Keratinocyte (primary cell): ENCODE data around the gene DNASE1. TPM values are rescaled to one million over a fixed set of nuclear protein-coding genes. Genes with fewer than 3 reads are reported as not detected.

Experiments
- DNase-seq: peaks from one replicate; pipeline ENCODE4 v3.0.0-alpha.2; 2011; ENCODE audit warnings: low read depth, missing footprints, low spot score
- FAIRE-seq: peaks from 2 replicates; lab custom pipeline; 2011; peaks lifted over from hg19 to GRCh38; lab: Jason Lieb, UNC
- H2AFZ ChIP-seq: 2 replicates; pipeline ENCODE4 v1.6.0; 2012; ENCODE audit warnings: low read length, control low read depth, inconsistent platforms; ENCODE audit not compliant: control insufficient read depth
- H3K27ac ChIP-seq: 2 replicates; pipeline ENCODE4 v1.5.1; 2011; ENCODE audit warnings: low read length; ENCODE audit not compliant: control insufficient read depth, insufficient read depth
- H3K27me3 ChIP-seq: 3 replicates; pipeline ENCODE4 v1.6.0; 2011; ENCODE audit warnings: low read length; ENCODE audit not compliant: control insufficient read depth, insufficient read depth; ENCODE audit errors: extremely low read depth
- H3K36me3 ChIP-seq, 2 experiments: 2 replicates in 1 of 2; 3 replicates in 1 of 2; pipeline ENCODE4 v1.5.1; 2011; ENCODE audit warnings: low read length in 2 of 2, mild to moderate bottlenecking in 1 of 2; ENCODE audit not compliant: control insufficient read depth in 2 of 2, insufficient read depth in 2 of 2; ENCODE audit errors: extremely low read depth in 1 of 2
- H3K4me1 ChIP-seq: 3 replicates; pipeline ENCODE4 v1.5.1; 2011; ENCODE audit warnings: low read length; ENCODE audit not compliant: control insufficient read depth, insufficient read depth; ENCODE audit errors: extremely low read depth
- H3K4me2 ChIP-seq: 3 replicates; pipeline ENCODE4 v1.6.0; 2011; ENCODE audit warnings: low read depth, low read length; ENCODE audit not compliant: control insufficient read depth, insufficient read depth; ENCODE audit errors: extremely low read depth
- H3K4me3 ChIP-seq, 3 experiments: fragments of 200-600 bp in 1 of 3; sonication (generic) in 1 of 3; 2 replicates in 2 of 3; 3 replicates in 1 of 3; pipeline ENCODE4 v1.5.1; 2011 to 2016; ENCODE audit warnings: low read length in 3 of 3, mild to moderate bottlenecking in 3 of 3, control low read depth in 2 of 3, inconsistent platforms in 1 of 3, low read depth in 1 of 3, mixed read lengths in 1 of 3, mixed run types in 1 of 3, moderate library complexity in 1 of 3; ENCODE audit not compliant: control insufficient read depth in 2 of 3, insufficient read depth in 2 of 3; ENCODE audit errors: extremely low read depth in 1 of 3
- H3K79me2 ChIP-seq: 2 replicates; pipeline ENCODE4 v1.6.0; 2012; ENCODE audit warnings: low read length; ENCODE audit not compliant: control insufficient read depth, insufficient read depth
- H3K9ac ChIP-seq: 3 replicates; pipeline ENCODE4 v1.6.0; 2011; ENCODE audit warnings: low read length; ENCODE audit not compliant: control insufficient read depth, insufficient read depth; ENCODE audit errors: extremely low read depth
- H3K9me1 ChIP-seq: 3 replicates; pipeline ENCODE4 v1.6.0; 2011; ENCODE audit warnings: low read length; ENCODE audit not compliant: control insufficient read depth, insufficient read depth; ENCODE audit errors: extremely low read depth
- H3K9me3 ChIP-seq: 2 replicates; pipeline ENCODE4 v1.5.1; 2012; ENCODE audit warnings: low read depth, low read length; ENCODE audit not compliant: control insufficient read depth
- H4K20me1 ChIP-seq: 3 replicates; pipeline ENCODE4 v1.6.0; 2011; ENCODE audit warnings: low read length; ENCODE audit not compliant: control insufficient read depth, insufficient read depth; ENCODE audit errors: extremely low read depth
- EZH2 ChIP-seq: IDR thresholded peaks from one replicate; pipeline ENCODE4 v1.6.1; 2012; ENCODE audit warnings: inconsistent platforms, mild to moderate bottlenecking, low read length, moderate library complexity
- dilution Hi-C: fragments of 300-500 bp; cut with MboI; formaldehyde crosslinking; loops from one replicate; pipeline ENCODE4 v1.7.0; 2020; ENCODE audit warnings: low sequenced_read_pairs; ENCODE audit not compliant: extremely low pct_ligation_motif_present
- polyA plus RNA-seq, 5 experiments: library from polyadenylated mRNA; depleted of rRNA in 3 of 5; stranded (reverse) in 3 of 5; stranded (forward) in 1 of 5; unstranded in 1 of 5; fragments of >200 nt; gene quantifications; 1 replicate in 1 of 5; 2 replicates in 3 of 5; 3 replicates in 1 of 5; pipeline versions ENCODE4 v1.2.1 to v1.2.3, GENCODE V29; 2011 to 2012; ENCODE audit warnings: missing spikeins in 2 of 5, low read depth in 1 of 5, low replicate concordance in 1 of 5
- TF ChIP-seq, protein P1 (sequence below), 3 experiments: IDR thresholded peaks in 1 of 3; conservative IDR thresholded peaks in 1 of 3; optimal IDR thresholded peaks in 1 of 3; 2 replicates in 2 of 3; 3 replicates in 1 of 3; pipeline versions ENCODE3 to v1.5.1; 2011; ENCODE audit warnings: low read length in 3 of 3, mild to moderate bottlenecking in 3 of 3, moderate library complexity in 2 of 3, control low read depth in 1 of 3, inconsistent platforms in 1 of 3; ENCODE audit not compliant: insufficient read depth in 2 of 3; ENCODE audit errors: extremely low read depth in 1 of 3

The DNASE1 gene
- polyA plus RNA-seq, 1 donor (not counting 4 experiments of a cell fraction or from before 2014, with no cell fraction given), result 5.2 TPM

GRCh38 chr16:3640207-3640606 lies 14.3 kb upstream of the DNASE1 start:
- dilution Hi-C loops, result no loop called here
- FAIRE-seq, result no peak

DNA sequence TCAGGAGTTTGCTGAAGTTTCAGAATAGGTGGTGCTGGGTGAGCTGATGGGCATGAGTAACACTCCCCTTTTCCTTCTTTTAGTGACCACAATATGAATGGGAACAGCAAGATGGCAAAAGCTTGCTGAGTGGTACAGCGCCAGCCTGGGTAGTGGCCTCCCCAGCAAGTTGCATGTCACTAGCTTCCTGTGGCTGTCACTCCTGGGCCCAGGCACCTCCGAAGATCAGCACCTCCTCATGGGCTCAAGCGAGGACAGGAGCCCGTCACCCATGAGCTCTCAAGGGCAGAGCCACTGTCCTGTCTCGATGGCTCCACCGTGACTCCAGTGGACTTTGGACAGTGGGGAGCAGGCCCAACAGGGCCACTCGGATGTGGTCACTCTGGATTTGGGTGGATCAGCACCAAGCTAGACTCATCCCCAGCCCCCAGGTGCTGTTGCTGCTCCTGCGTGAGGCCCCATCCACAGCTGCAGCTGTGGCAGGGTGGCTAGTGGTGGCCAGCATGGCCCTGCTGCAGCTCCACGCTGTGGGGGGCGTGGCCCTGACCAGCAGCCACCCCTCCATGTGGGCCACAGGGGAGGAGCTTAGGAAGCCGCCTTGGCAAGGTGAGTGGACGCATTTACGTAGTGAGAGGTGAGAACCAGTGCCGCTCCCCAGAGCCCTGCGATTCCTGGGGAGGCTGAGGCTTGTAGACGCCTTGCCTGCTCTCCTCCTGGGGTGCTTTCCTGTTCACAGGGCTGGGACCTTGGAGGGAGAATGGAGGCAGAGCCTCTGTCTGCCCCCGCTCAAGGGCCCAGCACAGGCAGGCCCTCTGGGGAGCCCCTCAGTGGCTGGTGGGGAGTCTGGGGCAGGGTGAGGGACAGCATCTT lies 13.6 kb upstream of the DNASE1 start:
- H2AFZ ChIP-seq, result no peak overlapping the region
- no peak overlapping the region for H3K4me2 ChIP-seq
- H3K9me3 ChIP-seq, result no peaks in the 10 kb centered on the region
- dilution Hi-C loops, result no loop called here
- H3K27me3 ChIP-seq, result no peaks in the 10 kb centered on the region
- no peaks in the 10 kb centered on the region for H3K9me1 ChIP-seq
- H3K79me2 ChIP-seq, result no peaks in the 10 kb centered on the region
- peaks cover 0 to 6% of the 10 kb centered on the region in 2 experiments for H3K36me3 ChIP-seq
- no peak overlapping the region for H3K27ac ChIP-seq
- FAIRE-seq, result no peak
- no peak overlapping the region for H3K9ac ChIP-seq
- no peak overlapping the region for H3K4me3 ChIP-seq
- TF ChIP-seq, protein P1, sequence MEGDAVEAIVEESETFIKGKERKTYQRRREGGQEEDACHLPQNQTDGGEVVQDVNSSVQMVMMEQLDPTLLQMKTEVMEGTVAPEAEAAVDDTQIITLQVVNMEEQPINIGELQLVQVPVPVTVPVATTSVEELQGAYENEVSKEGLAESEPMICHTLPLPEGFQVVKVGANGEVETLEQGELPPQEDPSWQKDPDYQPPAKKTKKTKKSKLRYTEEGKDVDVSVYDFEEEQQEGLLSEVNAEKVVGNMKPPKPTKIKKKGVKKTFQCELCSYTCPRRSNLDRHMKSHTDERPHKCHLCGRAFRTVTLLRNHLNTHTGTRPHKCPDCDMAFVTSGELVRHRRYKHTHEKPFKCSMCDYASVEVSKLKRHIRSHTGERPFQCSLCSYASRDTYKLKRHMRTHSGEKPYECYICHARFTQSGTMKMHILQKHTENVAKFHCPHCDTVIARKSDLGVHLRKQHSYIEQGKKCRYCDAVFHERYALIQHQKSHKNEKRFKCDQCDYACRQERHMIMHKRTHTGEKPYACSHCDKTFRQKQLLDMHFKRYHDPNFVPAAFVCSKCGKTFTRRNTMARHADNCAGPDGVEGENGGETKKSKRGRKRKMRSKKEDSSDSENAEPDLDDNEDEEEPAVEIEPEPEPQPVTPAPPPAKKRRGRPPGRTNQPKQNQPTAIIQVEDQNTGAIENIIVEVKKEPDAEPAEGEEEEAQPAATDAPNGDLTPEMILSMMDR (optimal IDR thresholded peaks at IDR 0.05 in 1 of 3, IDR thresholded peaks at IDR 0.05 in 1 of 3, conservative IDR thresholded peaks at IDR 0.05 in 1 of 3; ENCODE audit: extremely low read depth in 1 of 3, insufficient read depth in 2 of 3, low read length in 3 of 3), result no peak
- TF ChIP-seq EZH2, result no peak
- H3K4me1 ChIP-seq, result peaks cover 11% of the 10 kb centered on the region
- no peaks in the 10 kb centered on the region for H4K20me1 ChIP-seq
- DNase-seq, result no peak

More at GRCh38 chr16:3640207-3640606, 14.3 kb upstream of the DNASE1 start:
- H3K79me2 ChIP-seq, result no peaks in the 10 kb centered on the region
- H3K4me2 ChIP-seq, result no peak overlapping the region
- no peak overlapping the region for H3K4me3 ChIP-seq
- no peak for DNase-seq
- no peaks in the 10 kb centered on the region for H3K9me1 ChIP-seq
- no peaks in the 10 kb centered on the region for H3K9me3 ChIP-seq
- no peak overlapping the region for H3K27ac ChIP-seq
- no peaks in the 10 kb centered on the region for H4K20me1 ChIP-seq
- H3K36me3 ChIP-seq, result peaks cover 0 to 6% of the 10 kb centered on the region in 2 experiments
- no peak for TF ChIP-seq EZH2
- TF ChIP-seq, protein P1 (optimal IDR thresholded peaks at IDR 0.05 in 1 of 3, IDR thresholded peaks at IDR 0.05 in 1 of 3, conservative IDR thresholded peaks at IDR 0.05 in 1 of 3; ENCODE audit: extremely low read depth in 1 of 3, insufficient read depth in 2 of 3, low read length in 3 of 3), result no peak
- H3K27me3 ChIP-seq, result no peaks in the 10 kb centered on the region
- H3K9ac ChIP-seq, result no peak overlapping the region
- peaks cover 11% of the 10 kb centered on the region for H3K4me1 ChIP-seq
- no peak overlapping the region for H2AFZ ChIP-seq
